Osteoblast (primary cell): ENCODE results near the gene SPG11. TPM values are rescaled to one million over a fixed set of nuclear protein-coding genes. Genes with fewer than 3 reads are reported as not detected.

ENCODE experiments used
- DNase-seq: peaks from one replicate; pipeline ENCODE4 v3.0.0; 2011; ENCODE audit warnings: low spot score, mixed read lengths; ENCODE audit not compliant: insufficient read length; ENCODE audit errors: missing footprints
- H2AFZ ChIP-seq: 2 replicates; pipeline ENCODE4 v1.6.0; 2011; ENCODE audit warnings: mild to moderate bottlenecking, low read length
- H3K27ac ChIP-seq: 2 replicates; pipeline ENCODE4 v1.5.1; 2011; ENCODE audit warnings: mild to moderate bottlenecking, low read depth, low read length, moderate library complexity
- H3K27me3 ChIP-seq: 2 replicates; pipeline ENCODE4 v1.6.0; 2012; ENCODE audit warnings: mild to moderate bottlenecking, control low read depth, inconsistent platforms, low read length, moderate library complexity; ENCODE audit not compliant: insufficient read depth
- H3K36me3 ChIP-seq: 2 replicates; pipeline ENCODE4 v1.5.1; 2011; ENCODE audit warnings: mild to moderate bottlenecking, low read length, control low read depth, moderate library complexity; ENCODE audit not compliant: insufficient read depth
- H3K4me1 ChIP-seq: 2 replicates; pipeline ENCODE4 v1.5.1; 2011; ENCODE audit warnings: mild to moderate bottlenecking, low read length, control low read depth, moderate library complexity; ENCODE audit not compliant: insufficient read depth
- H3K4me2 ChIP-seq: 2 replicates; pipeline ENCODE4 v1.6.0; 2011; ENCODE audit warnings: mild to moderate bottlenecking, low read length; ENCODE audit not compliant: insufficient read depth
- H3K4me3 ChIP-seq: fragments of 200-600 bp; sonication (generic); 3 replicates; pipeline ENCODE4 v1.5.1; 2012; ENCODE audit warnings: mild to moderate bottlenecking, low read length, inconsistent platforms; ENCODE audit not compliant: insufficient read depth
- H3K79me2 ChIP-seq: 2 replicates; pipeline ENCODE4 v1.6.0; 2012; ENCODE audit warnings: mild to moderate bottlenecking, low read length, control low read depth, inconsistent platforms; ENCODE audit not compliant: insufficient read depth
- H3K9me3 ChIP-seq: 2 replicates; pipeline ENCODE4 v1.5.1; 2011; ENCODE audit warnings: low read depth, low read length, control low read depth
- H4K20me1 ChIP-seq: 2 replicates; pipeline ENCODE4 v1.6.0; 2012; ENCODE audit warnings: mild to moderate bottlenecking, low read length, control low read depth; ENCODE audit not compliant: insufficient read depth
- total RNA-seq: library from RNA; depleted of rRNA; stranded (reverse); fragments of >200 nt; gene quantifications from 2 replicates; pipeline ENCODE4 v1.2.3, GENCODE V29; 2012
- TF ChIP-seq, protein P1 (sequence below): IDR thresholded peaks from 2 replicates; pipeline ENCODE4 v1.5.1; 2011; ENCODE audit warnings: mild to moderate bottlenecking, low read depth, low read length, moderate library complexity; ENCODE audit errors: extremely low read depth

SPG11 gene
- total RNA-seq, 1 donor, result 95.9 TPM

DNA sequence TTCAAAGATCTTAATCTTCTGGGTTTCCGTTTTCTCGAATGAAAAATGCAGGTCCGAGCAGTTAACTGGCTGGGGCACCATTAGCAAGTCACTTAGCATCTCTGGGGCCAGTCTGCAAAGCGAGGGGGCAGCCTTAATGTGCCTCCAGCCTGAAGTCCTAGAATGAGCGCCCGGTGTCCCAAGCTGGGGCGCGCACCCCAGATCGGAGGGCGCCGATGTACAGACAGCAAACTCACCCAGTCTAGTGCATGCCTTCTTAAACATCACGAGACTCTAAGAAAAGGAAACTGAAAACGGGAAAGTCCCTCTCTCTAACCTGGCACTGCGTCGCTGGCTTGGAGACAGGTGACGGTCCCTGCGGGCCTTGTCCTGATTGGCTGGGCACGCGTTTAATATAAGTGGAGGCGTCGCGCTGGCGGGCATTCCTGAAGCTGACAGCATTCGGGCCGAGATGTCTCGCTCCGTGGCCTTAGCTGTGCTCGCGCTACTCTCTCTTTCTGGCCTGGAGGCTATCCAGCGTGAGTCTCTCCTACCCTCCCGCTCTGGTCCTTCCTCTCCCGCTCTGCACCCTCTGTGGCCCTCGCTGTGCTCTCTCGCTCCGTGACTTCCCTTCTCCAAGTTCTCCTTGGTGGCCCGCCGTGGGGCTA is 47.8 kb upstream of the SPG11 start, which contains the start of the genes B2M and PATL2:
B2M (plus strand) TSS at position 422 of the 647 bp plus-strand sequence; CDS start at position 452, 30 bp downstream.
PATL2 (minus strand) TSS at position 228 of the 647 bp plus-strand sequence. CDS start 34,833 bp downstream, outside the sequence.
- peaks cover 16% of the 10 kb centered on the region for H3K36me3 ChIP-seq
- TF ChIP-seq, protein P1, sequence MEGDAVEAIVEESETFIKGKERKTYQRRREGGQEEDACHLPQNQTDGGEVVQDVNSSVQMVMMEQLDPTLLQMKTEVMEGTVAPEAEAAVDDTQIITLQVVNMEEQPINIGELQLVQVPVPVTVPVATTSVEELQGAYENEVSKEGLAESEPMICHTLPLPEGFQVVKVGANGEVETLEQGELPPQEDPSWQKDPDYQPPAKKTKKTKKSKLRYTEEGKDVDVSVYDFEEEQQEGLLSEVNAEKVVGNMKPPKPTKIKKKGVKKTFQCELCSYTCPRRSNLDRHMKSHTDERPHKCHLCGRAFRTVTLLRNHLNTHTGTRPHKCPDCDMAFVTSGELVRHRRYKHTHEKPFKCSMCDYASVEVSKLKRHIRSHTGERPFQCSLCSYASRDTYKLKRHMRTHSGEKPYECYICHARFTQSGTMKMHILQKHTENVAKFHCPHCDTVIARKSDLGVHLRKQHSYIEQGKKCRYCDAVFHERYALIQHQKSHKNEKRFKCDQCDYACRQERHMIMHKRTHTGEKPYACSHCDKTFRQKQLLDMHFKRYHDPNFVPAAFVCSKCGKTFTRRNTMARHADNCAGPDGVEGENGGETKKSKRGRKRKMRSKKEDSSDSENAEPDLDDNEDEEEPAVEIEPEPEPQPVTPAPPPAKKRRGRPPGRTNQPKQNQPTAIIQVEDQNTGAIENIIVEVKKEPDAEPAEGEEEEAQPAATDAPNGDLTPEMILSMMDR, result no peak
- H3K27ac ChIP-seq, result peak within 1 kb of the TSS; percentile 92
- peaks cover 43% of the 10 kb centered on the region for H4K20me1 ChIP-seq
- no peaks in the 10 kb centered on the region for H3K9me3 ChIP-seq
- peak; percentile 95 for DNase-seq
- peaks cover 17% of the 10 kb centered on the region for H3K4me1 ChIP-seq
- H3K4me2 ChIP-seq, result peak within 1 kb of the TSS; percentile 96
- H3K79me2 ChIP-seq, result peaks cover 61% of the 10 kb centered on the region
- peak within 1 kb of the TSS; percentile 100 for H3K4me3 ChIP-seq
- H3K27me3 ChIP-seq, result no peaks in the 10 kb centered on the region
- H2AFZ ChIP-seq, result peak within 1 kb of the TSS; percentile 97

GRCh38 chr15:44710236-44711095 is 47.0 kb upstream of the SPG11 start:
- H3K4me3 ChIP-seq, result peak overlapping the region; percentile 100
- no peaks in the 10 kb centered on the region for H3K27me3 ChIP-seq
- no peaks in the 10 kb centered on the region for H3K9me3 ChIP-seq
- peaks cover 56% of the 10 kb centered on the region for H3K79me2 ChIP-seq
- peaks cover 8% of the 10 kb centered on the region for H3K36me3 ChIP-seq
- peaks cover 36% of the 10 kb centered on the region for H4K20me1 ChIP-seq
- H3K4me2 ChIP-seq, result peak overlapping the region; percentile 96
- DNase-seq, result no peak
- H2AFZ ChIP-seq, result peak overlapping the region; percentile 97
- H3K27ac ChIP-seq, result peak overlapping the region; percentile 92
- TF ChIP-seq, protein P1, result peak; percentile 44
- peaks cover 17% of the 10 kb centered on the region for H3K4me1 ChIP-seq

DNA sequence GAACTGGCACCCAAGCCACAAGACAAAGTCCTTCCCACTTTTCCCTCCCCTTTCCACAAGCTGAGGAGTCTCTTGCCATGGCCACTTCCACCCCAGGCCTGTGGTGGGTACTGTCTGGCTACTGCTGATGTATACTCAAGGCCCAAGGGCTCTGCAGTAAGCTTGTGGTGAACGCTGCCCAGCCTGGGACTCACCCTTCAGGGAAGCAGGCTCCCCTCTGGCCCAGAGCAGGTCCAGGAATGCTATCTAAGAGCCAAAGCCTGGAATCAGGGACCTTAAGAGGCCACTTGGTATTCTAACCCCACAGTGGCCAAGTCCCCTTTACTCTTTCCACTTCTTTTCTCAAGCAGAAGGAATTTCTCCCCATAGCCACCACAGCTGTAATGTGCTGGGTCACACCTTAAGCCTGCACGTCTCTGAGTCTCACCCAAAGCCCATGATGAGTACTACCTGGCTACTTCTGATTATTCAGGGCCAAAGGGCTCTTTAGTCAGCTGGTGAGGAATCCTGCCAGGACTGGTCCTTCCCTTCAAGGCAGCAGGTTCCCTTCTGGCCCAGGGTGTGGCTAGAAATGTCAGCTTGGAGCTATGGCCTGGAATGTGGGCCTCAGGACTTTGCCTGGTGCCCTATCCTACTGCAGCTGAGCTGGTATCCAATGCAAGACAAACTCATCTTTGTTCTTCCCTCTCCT is 43.6 kb upstream of the SPG11 start:
- TF ChIP-seq, protein P1, result no peak
- Histone ChIP-seq H3K27me3 (no peaks in the 10 kb centered on the region), H3K27ac (no peak overlapping the region), H3K4me3 (no peak overlapping the region), H3K36me3 (no peaks in the 10 kb centered on the region), H4K20me1 (peaks cover 3% of the 10 kb centered on the region), H3K4me1 (peaks cover 3% of the 10 kb centered on the region), H3K79me2 (peaks cover 22% of the 10 kb centered on the region), H2AFZ (no peak overlapping the region), H3K9me3 (no peaks in the 10 kb centered on the region), H3K4me2 (no peak overlapping the region)
- DNase-seq, result no peak
